Neural progenitor cell (in vitro differentiated cells): ENCODE data around the gene MAP3K3. TPM values are rescaled to one million over a fixed set of nuclear protein-coding genes. Genes with fewer than 3 reads are reported as not detected.

ENCODE experiments used
- DNase-seq: peaks from one replicate; pipeline ENCODE4 v3.0.0-alpha.2; 2016; ENCODE audit warnings: low spot score
- H2AFZ ChIP-seq: fragments of 200-600 bp; sonication (generic); replicated peaks from 2 replicates; pipeline ENCODE4 v1.6.1; 2016; ENCODE audit warnings: antibody characterized with exemption
- H3F3A ChIP-seq: fragments of 200-600 bp; sonication (generic); 2 replicates; pipeline ENCODE4 v1.6.1; 2016; ENCODE audit warnings: antibody characterized with exemption, low read depth
- H3K27ac ChIP-seq: fragments of 200-600 bp; sonication (generic); 2 replicates; pipeline ENCODE4 v1.5.1; 2016; ENCODE audit warnings: mild to moderate bottlenecking
- H3K27me3 ChIP-seq: fragments of 200-600 bp; sonication (generic); 2 replicates; pipeline ENCODE4 v1.6.1; 2016; ENCODE audit warnings: mild to moderate bottlenecking, moderate library complexity
- H3K36me3 ChIP-seq: fragments of 200-600 bp; sonication (generic); 2 replicates; pipeline ENCODE4 v1.5.1; 2016
- H3K4me1 ChIP-seq: fragments of 200-600 bp; sonication (generic); 2 replicates; pipeline ENCODE4 v1.6.1; 2016; ENCODE audit warnings: mixed run types
- H3K4me2 ChIP-seq: fragments of 200-600 bp; sonication (generic); 2 replicates; pipeline ENCODE4 v1.6.1; 2016
- H3K4me3 ChIP-seq: fragments of 200-600 bp; sonication (generic); 2 replicates; pipeline ENCODE4 v1.5.1; 2016
- H3K79me2 ChIP-seq: fragments of 200-600 bp; sonication (generic); 2 replicates; pipeline ENCODE4 v1.6.1; 2016; ENCODE audit warnings: low read depth
- H3K9ac ChIP-seq: fragments of 200-600 bp; sonication (generic); 2 replicates; pipeline ENCODE4 v1.6.1; 2016
- H3K9me3 ChIP-seq: fragments of 200-600 bp; sonication (generic); 2 replicates; pipeline ENCODE4 v1.5.1; 2016; ENCODE audit warnings: low read depth
- H4K20me1 ChIP-seq: fragments of 200-600 bp; sonication (generic); 2 replicates; pipeline ENCODE4 v1.6.1; 2016; ENCODE audit warnings: low read depth
- H3K27ac Mint-ChIP-seq: 3 replicates; pipeline ENCODE4 v1.8.0; 2021; ENCODE audit warnings: mixed read lengths
- H3K27me3 Mint-ChIP-seq: 2 replicates; pipeline ENCODE4 v1.8.0; 2022; ENCODE audit warnings: low read depth, mild to moderate bottlenecking, inconsistent platforms, moderate library complexity, mixed read lengths; ENCODE audit not compliant: insufficient read depth
- H3K36me3 Mint-ChIP-seq: 3 replicates; pipeline ENCODE4 v1.8.0; 2021; ENCODE audit warnings: mixed read lengths
- H3K4me1 Mint-ChIP-seq: 3 replicates; pipeline ENCODE4 v1.8.0; 2021; ENCODE audit warnings: mixed read lengths
- H3K4me3 Mint-ChIP-seq: 3 replicates; pipeline ENCODE4 v1.8.0; 2021; ENCODE audit warnings: mild to moderate bottlenecking, moderate library complexity, mixed read lengths
- H3K9me3 Mint-ChIP-seq: 3 replicates; pipeline ENCODE4 v1.8.0; 2020; ENCODE audit warnings: mixed read lengths
- CTCF ChIP-seq: fragments of 200-600 bp; sonication (generic); IDR thresholded peaks from 2 replicates; pipeline ENCODE4 v1.5.1; 2017; ENCODE audit warnings: antibody characterized with exemption, mild to moderate bottlenecking
- EZH2 ChIP-seq: fragments of 200-600 bp; sonication (generic); IDR thresholded peaks from 2 replicates; pipeline ENCODE4 v1.6.1; 2017; ENCODE audit warnings: antibody characterized with exemption, mild to moderate bottlenecking, moderate library complexity
- EZH2phosphoT487 ChIP-seq: fragments of 200-600 bp; sonication (generic); IDR thresholded peaks from 2 replicates; pipeline ENCODE4 v1.6.1; 2017; ENCODE audit warnings: antibody characterized with exemption
- total RNA-seq: library from RNA; depleted of rRNA; stranded (reverse); fragments of >200 nt; gene quantifications from 2 replicates; pipeline ENCODE4 v1.2.3, GENCODE V29; 2015; ENCODE audit warnings: low replicate concordance

Gene MAP3K3
- total RNA-seq, 1 donor from 2014 or later, result 21.6 TPM

- H3K4me1 ChIP-seq, result peaks cover 11% of the 10 kb centered on the region
- DNase-seq, result no peak
- H3F3A ChIP-seq, result peaks cover 33% of the 10 kb centered on the region
- peaks cover 12% of the 10 kb centered on the region for H3K27me3 ChIP-seq
- no peaks in the 10 kb centered on the region for H3K36me3 ChIP-seq
- no peak for TF ChIP-seq EZH2phosphoT487
- TF ChIP-seq EZH2, result no peak
- TF ChIP-seq CTCF, result no peak
- H3K9me3 ChIP-seq, result no peaks in the 10 kb centered on the region
- no peak overlapping the region for H3K27ac ChIP-seq
- Mint-ChIP-seq H3K27ac (no peak overlapping the region), H3K9me3 (no peaks in the 10 kb centered on the region), H3K27me3 (peaks cover 6% of the 10 kb centered on the region), H3K36me3 (peaks cover 13% of the 10 kb centered on the region), H3K4me3 (peak overlapping the region; percentile 12), H3K4me1 (peaks cover 16% of the 10 kb centered on the region)
- peaks cover 43% of the 10 kb centered on the region for H4K20me1 ChIP-seq
- H2AFZ ChIP-seq, result no peak overlapping the region
- no peak overlapping the region for H3K4me2 ChIP-seq
- no peak overlapping the region for H3K9ac ChIP-seq
- no peak overlapping the region for H3K4me3 ChIP-seq
- H3K79me2 ChIP-seq, result no peaks in the 10 kb centered on the region
Observed at GRCh38 chr17:63702721-63703015, 80.5 kb downstream of the MAP3K3 start.

- no peak overlapping the region for H2AFZ ChIP-seq
- H3K4me3 ChIP-seq, result no peak overlapping the region
- TF ChIP-seq EZH2phosphoT487 (no peak), EZH2 (no peak), CTCF (no peak)
- Mint-ChIP-seq H3K27ac (no peak overlapping the region), H3K9me3 (no peaks in the 10 kb centered on the region), H3K4me1 (peaks cover 16% of the 10 kb centered on the region), H3K27me3 (peaks cover 6% of the 10 kb centered on the region), H3K36me3 (peaks cover 13% of the 10 kb centered on the region), H3K4me3 (peak overlapping the region; percentile 12)
- no peak overlapping the region for H3K9ac ChIP-seq
- no peak overlapping the region for H3K27ac ChIP-seq
- peaks cover 12% of the 10 kb centered on the region for H3K27me3 ChIP-seq
- no peak overlapping the region for H3K4me2 ChIP-seq
- DNase-seq, result no peak
- H4K20me1 ChIP-seq, result peaks cover 39% of the 10 kb centered on the region
- peaks cover 33% of the 10 kb centered on the region for H3F3A ChIP-seq
- H3K36me3 ChIP-seq, result no peaks in the 10 kb centered on the region
- no peaks in the 10 kb centered on the region for H3K79me2 ChIP-seq
- H3K4me1 ChIP-seq, result peaks cover 11% of the 10 kb centered on the region
- H3K9me3 ChIP-seq, result no peaks in the 10 kb centered on the region
Observed at GRCh38 chr17:63703029-63703428, 80.8 kb downstream of the MAP3K3 start.

GRCh38 chr17:63703556-63704258 is 81.5 kb downstream of the MAP3K3 start:
- peaks cover 7% of the 10 kb centered on the region for H3K4me1 ChIP-seq
- no peak overlapping the region for H3K4me3 ChIP-seq
- no peaks in the 10 kb centered on the region for H3K36me3 ChIP-seq
- H3K27ac Mint-ChIP-seq, result no peak overlapping the region
- H3K36me3 Mint-ChIP-seq, result peaks cover 14% of the 10 kb centered on the region
- H3F3A ChIP-seq, result peaks cover 28% of the 10 kb centered on the region
- no peak overlapping the region for H3K4me3 Mint-ChIP-seq
- no peak overlapping the region for H2AFZ ChIP-seq
- H3K9me3 ChIP-seq, result no peaks in the 10 kb centered on the region
- DNase-seq, result no peak
- no peak overlapping the region for H3K4me2 ChIP-seq
- H3K27me3 ChIP-seq, result peaks cover 12% of the 10 kb centered on the region
- H3K9ac ChIP-seq, result no peak overlapping the region
- peaks cover 16% of the 10 kb centered on the region for H3K4me1 Mint-ChIP-seq
- H3K27me3 Mint-ChIP-seq, result peaks cover 6% of the 10 kb centered on the region
- TF ChIP-seq EZH2 (no peak), CTCF (no peak), EZH2phosphoT487 (no peak)
- no peaks in the 10 kb centered on the region for H3K9me3 Mint-ChIP-seq
- no peak overlapping the region for H3K27ac ChIP-seq
- H3K79me2 ChIP-seq, result no peaks in the 10 kb centered on the region
- H4K20me1 ChIP-seq, result peaks cover 32% of the 10 kb centered on the region
